Testis (tissue), 3 donors: ENCODE data around the gene DST. TPM values are rescaled to one million over a fixed set of nuclear protein-coding genes. Genes with fewer than 3 reads are reported as not detected.

Source experiments
- DNase-seq: peaks from one replicate; pipeline ENCODE4 v3.0.0-alpha.2; 2019
- H3K27ac ChIP-seq, 2 donors: fragments of 200-600 bp; sonication (generic); one replicate each; pipeline ENCODE4 v1.5.1; 2019
- H3K27me3 ChIP-seq: fragments of 200-600 bp; sonication (generic); one replicate; pipeline ENCODE4 v1.5.1; 2019
- H3K36me3 ChIP-seq: fragments of 200-600 bp; sonication (generic); one replicate; pipeline ENCODE4 v1.5.1; 2017; ENCODE audit warnings: low read depth; ENCODE audit errors: missing control alignments
- H3K4me1 ChIP-seq: fragments of 200-600 bp; sonication (generic); one replicate; pipeline ENCODE4 v1.5.1; 2019
- H3K4me3 ChIP-seq, 2 donors: fragments of 200-600 bp; sonication (generic); one replicate each; pipeline ENCODE4 v1.5.1; 2017 to 2019
- H3K9me3 ChIP-seq: fragments of 200-600 bp; sonication (generic); one replicate; pipeline ENCODE4 v1.5.1; 2017
- CTCF ChIP-seq, 3 experiments: fragments of 450-650 bp in 2 of 3; fragments of 200-600 bp in 1 of 3; sonication (generic) in 1 of 3; IDR thresholded peaks; one replicate each; pipeline ENCODE4 v1.5.1; 2016 to 2019; ENCODE audit warnings: antibody characterized with exemption in 3 of 3, mild to moderate bottlenecking in 2 of 3, moderate library complexity in 1 of 3
- POLR2A ChIP-seq: fragments of 450-650 bp; IDR thresholded peaks from one replicate; pipeline ENCODE4 v1.6.1; 2017; ENCODE audit warnings: antibody characterized with exemption, mild to moderate bottlenecking, moderate library complexity
- WGBS, 2 donors: methylation state at CpG; one replicate each; pipeline ENCODE4 v1.1.5; 2018; 5-methylcytosine and 5-hydroxymethylcytosine counted together
- intact Hi-C: fragments of 100-400 bp; cut with DNase I; formaldehyde crosslinking; loops from one replicate; pipeline ENCODE4 v1.15.1; 2023; ENCODE audit warnings: low total_unique reads
- polyA plus RNA-seq: library from polyadenylated mRNA; stranded (reverse); fragments of 350-450 nt; fragmentation: Illumina TruSeq; extraction: RNeasy Lipid Tissue Mini Kit (QIAGEN cat#74804); gene quantifications from one replicate; pipeline ENCODE4 v1.2.3, GENCODE V29; 2014; ENCODE audit warnings: low read depth, low replicate concordance; ENCODE audit not compliant: insufficient read depth
- total RNA-seq, 2 donors: library from RNA; depleted of rRNA; stranded (reverse); fragments of >200 nt; gene quantifications; one replicate each; pipeline ENCODE4 v1.2.3, GENCODE V29; 2016

DST gene
- total and polyA plus RNA-seq, 3 donors from 2014 or later: 94.8 to 221 (median 175) TPM

GRCh38 chr6:56510984-56511531 is 131.6 kb downstream of the DST start:
- 42 to 61% methylated on average over 3 of the region's 3 CpGs for WGBS, 2 donors
- DNase-seq: no peak
- no peaks in the 10 kb centered on the region for H3K27me3 ChIP-seq
- peak overlapping the region in 1 of 2 donors; percentile 28 for H3K27ac ChIP-seq
- TF ChIP-seq POLR2A (no peak), CTCF (IDR thresholded peaks at IDR 0.05) (no peak)
- peaks cover 11% of the 10 kb centered on the region for H3K4me1 ChIP-seq
- H3K36me3 ChIP-seq: no peaks in the 10 kb centered on the region
- intact Hi-C loops: no loop called here
- no peak overlapping the region for H3K4me3 ChIP-seq
- H3K9me3 ChIP-seq: no peaks in the 10 kb centered on the region

GRCh38 chr6:56509031-56509430 is 133.7 kb downstream of the DST start:
- no peak for DNase-seq
- peak overlapping the region in 1 of 2 donors; percentile 50 for H3K27ac ChIP-seq
- H3K36me3 ChIP-seq: no peaks in the 10 kb centered on the region
- H3K27me3 ChIP-seq: no peaks in the 10 kb centered on the region
- intact Hi-C loops: no loop called here
- TF ChIP-seq POLR2A: no peak
- TF ChIP-seq CTCF (IDR thresholded peaks at IDR 0.05): no peak
- H3K4me3 ChIP-seq: no peak overlapping the region
- peaks cover 11% of the 10 kb centered on the region for H3K4me1 ChIP-seq
- H3K9me3 ChIP-seq: no peaks in the 10 kb centered on the region
- 71 to 73% methylated on average over 3 of the region's 3 CpGs for WGBS, 2 donors

- H3K36me3 ChIP-seq: no peaks in the 10 kb centered on the region
- WGBS, 2 donors: 37 to 47% methylated on average over 4 of the region's 4 CpGs
- peak; percentile 57 for DNase-seq
Observed at GRCh38 chr6:56507517-56507916, 135.2 kb downstream of the DST start.

GRCh38 chr6:56505512-56506260 is 137.0 kb downstream of the DST start:
- H3K27me3 ChIP-seq: no peaks in the 10 kb centered on the region
- peak overlapping the region; percentile 67 to 85 for H3K27ac ChIP-seq
- 31 to 46% methylated on average over 2 of the region's 2 CpGs for WGBS, 2 donors
- no peak overlapping the region for H3K4me3 ChIP-seq
- intact Hi-C loops: no loop called here
- no peak for DNase-seq
- peaks cover 11% of the 10 kb centered on the region for H3K4me1 ChIP-seq
- no peaks in the 10 kb centered on the region for H3K36me3 ChIP-seq
- H3K9me3 ChIP-seq: no peaks in the 10 kb centered on the region
- TF ChIP-seq POLR2A (no peak), CTCF (IDR thresholded peaks at IDR 0.05) (no peak)

More at GRCh38 chr6:56507517-56507916, 135.2 kb downstream of the DST start:
- Histone ChIP-seq H3K9me3 (no peaks in the 10 kb centered on the region), H3K27ac (peak overlapping the region; percentile 49 to 50), H3K4me3 (no peak overlapping the region), H3K27me3 (no peaks in the 10 kb centered on the region), H3K4me1 (peaks cover 11% of the 10 kb centered on the region)
- intact Hi-C loops: no loop called here
- TF ChIP-seq CTCF (IDR thresholded peaks at IDR 0.05) (no peak), POLR2A (no peak)
